ENCODE measurements around the gene PAQR9. TPM values are rescaled to one million over a fixed set of nuclear protein-coding genes. Genes with fewer than 3 reads are reported as not detected.

Gene PAQR9
- total RNA-seq, 2 experiments from 2014 or later = not detected

DNA sequence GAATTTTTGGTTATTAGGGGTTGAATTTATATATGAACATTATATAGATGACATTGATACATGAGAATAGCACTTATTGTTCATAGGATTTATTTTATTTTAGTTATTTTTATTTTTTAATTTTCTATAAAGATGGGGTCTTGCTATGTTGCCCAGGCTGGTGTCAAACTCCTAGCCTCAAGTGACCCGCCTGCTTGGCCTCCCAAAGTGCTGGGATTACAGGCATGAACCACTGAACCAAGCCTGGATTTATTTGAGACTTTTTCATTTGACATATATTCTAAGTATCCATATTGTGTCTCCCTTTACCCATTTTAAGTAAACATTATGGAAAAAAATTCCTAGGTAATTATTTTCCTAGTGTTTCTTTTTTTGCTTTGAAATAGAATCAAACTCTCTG, 12.5 kb downstream of the PAQR9 start:
- Histone ChIP-seq H4K20me1 (ENCODE audit: insufficient read depth, low read length) (no peaks in the 10 kb centered on the region), H3K4me1 (ENCODE audit: insufficient read depth, low read length, poor library complexity, severe bottlenecking) (no peaks in the 10 kb centered on the region), H3K9me3 (ENCODE audit: low read length) (no peaks in the 10 kb centered on the region), H3K4me3 (ENCODE audit: low read depth, low read length, poor library complexity, severe bottlenecking) (no peak overlapping the region), H2AFZ (ENCODE audit: low read length) (no peak overlapping the region), H3K79me2 (ENCODE audit: insufficient read depth, low read depth, low read length) (no peaks in the 10 kb centered on the region), H3K9me2 (ENCODE audit: insufficient read depth, low read length) (no peaks in the 10 kb centered on the region), H3K36me3 (ENCODE audit: insufficient read depth, low read length) (no peaks in the 10 kb centered on the region), H3K4me2 (ENCODE audit: low read length) (no peak overlapping the region), H3K27ac (ENCODE audit: low read depth, low read length, poor library complexity, severe bottlenecking) (no peak overlapping the region)
- intact Hi-C loops (cut with micrococcal nuclease; ENCODE audit: unreplicated experiment) = no loop called here
- ChIA-PET CTCF (ENCODE audit: unreplicated experiment) (no interaction called here), POLR2A (interaction anchor here (0.6 to 0.7 kb wide), 2 partner anchors 9 to 67 kb away, joined by 3 read pairs; no protein-coding TSS in a partner anchor)
- no TSS peak for BruUV-seq (replicated peaks)
- no peak for DNase-seq (ENCODE audit: low spot score)
- no peak for TF ChIP-seq EZH2phosphoT487 (IDR thresholded peaks at IDR 0.05; ENCODE audit: borderline replicate concordance, low read depth, low read length)
- TF ChIP-seq, protein P1, sequence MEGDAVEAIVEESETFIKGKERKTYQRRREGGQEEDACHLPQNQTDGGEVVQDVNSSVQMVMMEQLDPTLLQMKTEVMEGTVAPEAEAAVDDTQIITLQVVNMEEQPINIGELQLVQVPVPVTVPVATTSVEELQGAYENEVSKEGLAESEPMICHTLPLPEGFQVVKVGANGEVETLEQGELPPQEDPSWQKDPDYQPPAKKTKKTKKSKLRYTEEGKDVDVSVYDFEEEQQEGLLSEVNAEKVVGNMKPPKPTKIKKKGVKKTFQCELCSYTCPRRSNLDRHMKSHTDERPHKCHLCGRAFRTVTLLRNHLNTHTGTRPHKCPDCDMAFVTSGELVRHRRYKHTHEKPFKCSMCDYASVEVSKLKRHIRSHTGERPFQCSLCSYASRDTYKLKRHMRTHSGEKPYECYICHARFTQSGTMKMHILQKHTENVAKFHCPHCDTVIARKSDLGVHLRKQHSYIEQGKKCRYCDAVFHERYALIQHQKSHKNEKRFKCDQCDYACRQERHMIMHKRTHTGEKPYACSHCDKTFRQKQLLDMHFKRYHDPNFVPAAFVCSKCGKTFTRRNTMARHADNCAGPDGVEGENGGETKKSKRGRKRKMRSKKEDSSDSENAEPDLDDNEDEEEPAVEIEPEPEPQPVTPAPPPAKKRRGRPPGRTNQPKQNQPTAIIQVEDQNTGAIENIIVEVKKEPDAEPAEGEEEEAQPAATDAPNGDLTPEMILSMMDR (conservative IDR thresholded peaks at IDR 0.05; ENCODE audit: low read length) = no peak

DNA sequence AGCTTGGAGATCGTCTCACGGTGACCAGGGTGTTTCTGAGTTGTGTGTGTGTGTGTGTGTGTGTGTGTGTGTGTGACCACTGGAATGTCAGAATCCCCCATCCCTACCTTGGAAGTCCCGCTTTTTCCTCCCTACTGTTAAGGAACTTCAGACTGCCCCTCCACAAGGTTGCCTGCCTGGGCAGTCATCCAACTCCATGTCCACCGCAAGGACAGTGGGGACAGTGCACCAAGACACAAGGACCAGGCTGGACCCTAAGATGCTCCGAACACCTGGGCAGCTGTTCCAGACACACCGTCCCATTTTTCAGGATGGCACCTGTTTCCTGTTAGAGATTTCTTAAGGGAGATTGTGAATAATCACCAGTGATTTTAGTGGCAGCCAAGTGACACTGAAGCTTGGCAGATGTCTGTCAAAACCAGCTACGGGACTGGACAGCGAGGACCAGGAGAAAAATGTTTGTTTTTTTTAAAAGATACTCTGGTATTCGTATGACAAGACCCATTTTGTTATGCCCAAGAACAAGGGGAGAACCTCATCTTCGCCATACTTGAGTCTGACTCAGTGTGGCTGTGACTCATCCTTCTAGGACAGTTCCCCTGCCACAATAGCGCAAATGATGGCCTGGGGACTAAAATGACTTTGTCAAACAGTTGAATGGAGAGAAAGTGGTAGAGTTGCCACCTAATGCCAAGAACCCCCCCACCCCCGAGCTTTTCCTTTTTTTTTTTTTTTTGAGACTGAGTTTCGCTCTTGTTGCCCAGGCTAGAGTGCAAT, 15.5 kb downstream of the PAQR9 start:
- Histone ChIP-seq H3K9me2 (ENCODE audit: insufficient read depth, low read length) (no peaks in the 10 kb centered on the region), H3K4me2 (ENCODE audit: low read length) (no peak overlapping the region), H3K4me3 (ENCODE audit: low read depth, low read length, poor library complexity, severe bottlenecking) (no peak overlapping the region), H3K79me2 (ENCODE audit: insufficient read depth, low read depth, low read length) (no peaks in the 10 kb centered on the region), H2AFZ (ENCODE audit: low read length) (no peak overlapping the region), H3K27ac (ENCODE audit: low read depth, low read length, poor library complexity, severe bottlenecking) (no peak overlapping the region), H3K4me1 (ENCODE audit: insufficient read depth, low read length, poor library complexity, severe bottlenecking) (no peaks in the 10 kb centered on the region), H3K9me3 (ENCODE audit: low read length) (no peaks in the 10 kb centered on the region), H4K20me1 (ENCODE audit: insufficient read depth, low read length) (no peaks in the 10 kb centered on the region), H3K36me3 (ENCODE audit: insufficient read depth, low read length) (no peaks in the 10 kb centered on the region)
- ChIA-PET CTCF (ENCODE audit: unreplicated experiment) (no interaction called here), POLR2A (interaction anchor here (1.0 kb wide), 1 partner anchor 120 kb away, joined by 4 read pairs; no protein-coding TSS in a partner anchor)
- no TSS peak for BruUV-seq (replicated peaks)
- no peak for DNase-seq (ENCODE audit: low spot score)
- TF ChIP-seq EZH2phosphoT487 (IDR thresholded peaks at IDR 0.05; ENCODE audit: borderline replicate concordance, low read depth, low read length) = no peak
- TF ChIP-seq, protein P1 (conservative IDR thresholded peaks at IDR 0.05; ENCODE audit: low read length) = no peak
- intact Hi-C loops (cut with micrococcal nuclease; ENCODE audit: unreplicated experiment) = no loop called here

DNA sequence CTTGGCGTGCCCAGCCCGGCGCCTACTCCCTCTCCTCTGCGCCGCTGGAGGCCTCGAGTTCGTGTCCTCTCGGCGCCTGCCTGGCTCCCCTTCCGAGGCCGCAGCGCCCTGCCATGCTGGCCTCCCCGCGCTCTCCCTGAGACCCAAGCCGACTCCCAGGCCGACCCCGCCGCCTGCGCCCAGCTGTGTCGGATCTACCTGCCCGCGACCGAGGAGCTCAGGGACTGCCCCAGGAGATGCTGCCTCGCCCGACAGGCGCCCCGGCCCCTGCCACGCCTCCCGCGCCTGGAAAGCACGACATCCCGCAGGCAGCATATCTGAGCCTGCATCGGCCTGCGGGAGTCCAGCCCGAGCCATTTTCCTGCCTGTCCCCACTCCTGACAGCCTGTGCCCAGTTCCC, 16.1 kb downstream of the PAQR9 start:
- Histone ChIP-seq H3K36me3 (ENCODE audit: insufficient read depth, low read length) (no peaks in the 10 kb centered on the region), H3K9me2 (ENCODE audit: insufficient read depth, low read length) (no peaks in the 10 kb centered on the region), H3K4me3 (ENCODE audit: low read depth, low read length, poor library complexity, severe bottlenecking) (no peak overlapping the region), H3K9me3 (ENCODE audit: low read length) (no peaks in the 10 kb centered on the region), H3K4me1 (ENCODE audit: insufficient read depth, low read length, poor library complexity, severe bottlenecking) (no peaks in the 10 kb centered on the region), H4K20me1 (ENCODE audit: insufficient read depth, low read length) (no peaks in the 10 kb centered on the region), H2AFZ (ENCODE audit: low read length) (no peak overlapping the region), H3K79me2 (ENCODE audit: insufficient read depth, low read depth, low read length) (no peaks in the 10 kb centered on the region), H3K4me2 (ENCODE audit: low read length) (no peak overlapping the region), H3K27ac (ENCODE audit: low read depth, low read length, poor library complexity, severe bottlenecking) (no peak overlapping the region)
- CTCF ChIA-PET (ENCODE audit: unreplicated experiment) = no interaction called here
- intact Hi-C loops (cut with micrococcal nuclease; ENCODE audit: unreplicated experiment) = no loop called here
- DNase-seq (ENCODE audit: low spot score) = no peak
- TF ChIP-seq, protein P1 (conservative IDR thresholded peaks at IDR 0.05; ENCODE audit: low read length) = no peak
- TF ChIP-seq EZH2phosphoT487 (IDR thresholded peaks at IDR 0.05; ENCODE audit: borderline replicate concordance, low read depth, low read length) = no peak
- POLR2A ChIA-PET = no interaction called here
- BruUV-seq (replicated peaks) = no TSS peak
